ENCODE measurements around the gene RABGGTA.

Gene RABGGTA

GRCh38 chr14:24296341-24297157 is 25.2 kb upstream of the RABGGTA start:
- H4K20me1 ChIP-seq: peaks cover 0 to 14% (median 0%) of the 10 kb centered on the region in 11 experiments; a peak in 4 of 22 replicates
- H3K27me3 ChIP-seq: no peaks in the 10 kb centered on the region
- H3K4me3 ChIP-seq: peak overlapping the region in 3 of 10 experiments; percentile 4 to 41 (median 21); a peak in 3 of 20 replicates
- no peaks in the 10 kb centered on the region for H3K9me3 ChIP-seq (replicated peaks in 1 of 11)
- H3K9ac ChIP-seq: peak overlapping the region; percentile 5 to 65 (median 44); a peak in 17 of 22 replicates
- H3K4me2 ChIP-seq: peak overlapping the region; percentile 68 to 100 (median 97)
- H3K4me1 ChIP-seq: peaks cover 46 to 52% (median 51%) of the 10 kb centered on the region in 10 experiments
- peaks cover 25 to 55% (median 39%) of the 10 kb centered on the region in 11 experiments for H3K36me3 ChIP-seq
- H3K27ac ChIP-seq: peak overlapping the region in 10 of 11 experiments; percentile 36 to 73 (median 64); a peak in 18 of 22 replicates
- TF ChIP-seq Cebpa-rat (IDR thresholded peaks at IDR 0.05): no peak

DNA sequence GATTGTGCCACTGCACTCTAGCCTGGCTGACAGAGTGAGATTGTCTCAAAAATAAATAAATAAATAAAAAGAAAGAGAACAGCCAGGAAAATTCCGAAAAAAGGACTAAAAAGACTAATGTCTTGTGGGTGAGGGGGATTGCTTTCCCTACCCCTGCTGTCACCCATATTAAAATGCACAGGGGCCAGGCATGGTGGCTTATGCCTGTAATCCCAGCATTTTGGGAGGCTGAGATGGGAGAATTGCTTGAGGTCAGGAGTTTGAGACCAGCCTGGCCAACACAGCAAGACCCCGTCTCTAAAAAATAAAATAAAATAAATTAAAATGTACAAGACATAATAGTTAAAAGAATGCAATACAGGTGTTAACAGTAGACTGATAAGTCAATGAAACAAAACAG is 22.1 kb upstream of the RABGGTA start:
- Histone ChIP-seq H3K27me3 (no peaks in the 10 kb centered on the region), H3K9me3 (replicated peaks in 1 of 11) (no peaks in the 10 kb centered on the region), H3K4me2 (no peak overlapping the region), H3K4me1 (peaks cover 31 to 51% (median 40%) of the 10 kb centered on the region in 10 experiments), H3K27ac (no peak overlapping the region), H3K9ac (no peak overlapping the region; a peak in 2 of 22 replicates), H3K4me3 (no peak overlapping the region), H4K20me1 (no peaks in the 10 kb centered on the region), H3K36me3 (peaks cover 29 to 69% (median 56%) of the 10 kb centered on the region in 11 experiments; a peak in 21 of 22 replicates)
- no peak for TF ChIP-seq Cebpa-rat (IDR thresholded peaks at IDR 0.05)

DNA sequence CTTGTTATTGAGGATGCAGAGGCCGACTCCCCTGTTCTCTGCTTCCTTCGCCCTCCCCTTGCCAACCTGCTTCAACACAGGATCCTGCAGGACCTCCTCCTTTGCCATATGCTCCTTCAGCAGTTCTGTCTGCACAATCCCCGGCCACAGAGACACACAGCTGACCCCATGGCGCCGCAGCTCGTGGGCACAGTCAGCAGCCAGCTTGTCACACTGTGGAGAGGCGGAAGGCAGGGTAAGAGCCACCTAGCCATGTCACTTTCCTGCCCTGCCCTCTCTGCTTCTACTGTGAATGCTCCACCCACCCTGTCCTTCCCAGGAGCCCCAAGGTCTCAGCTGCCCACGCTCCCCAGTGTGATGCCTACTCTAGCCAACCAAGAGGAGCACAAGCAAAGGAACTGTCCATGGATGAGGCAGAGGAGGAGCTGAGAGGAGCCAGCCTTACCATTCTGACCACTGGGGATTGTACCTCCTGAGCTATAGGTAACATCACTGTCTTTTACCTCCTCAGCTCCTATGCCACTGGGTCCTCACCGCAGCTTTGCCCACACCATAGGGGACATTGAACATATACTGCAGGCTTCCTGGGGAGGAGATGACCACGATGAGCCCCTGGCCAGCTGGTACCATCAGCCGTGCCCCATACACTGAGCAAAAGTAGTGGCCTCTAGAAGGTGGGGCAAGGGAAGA is 20.9 kb upstream of the RABGGTA start:
- H3K9me3 ChIP-seq (replicated peaks in 1 of 11): no peaks in the 10 kb centered on the region
- H3K4me1 ChIP-seq: peaks cover 30 to 50% (median 40%) of the 10 kb centered on the region in 10 experiments
- H3K4me3 ChIP-seq: no peak overlapping the region
- H3K9ac ChIP-seq: peak overlapping the region in 1 of 11 experiments; percentile 3; a peak in 1 of 22 replicates
- H3K27ac ChIP-seq: no peak overlapping the region
- TF ChIP-seq Cebpa-rat (IDR thresholded peaks at IDR 0.05): no peak
- H3K27me3 ChIP-seq: no peaks in the 10 kb centered on the region
- H3K36me3 ChIP-seq: peaks cover 29 to 69% (median 56%) of the 10 kb centered on the region in 11 experiments; a peak in 21 of 22 replicates
- H4K20me1 ChIP-seq: no peaks in the 10 kb centered on the region
- no peak overlapping the region for H3K4me2 ChIP-seq

DNA sequence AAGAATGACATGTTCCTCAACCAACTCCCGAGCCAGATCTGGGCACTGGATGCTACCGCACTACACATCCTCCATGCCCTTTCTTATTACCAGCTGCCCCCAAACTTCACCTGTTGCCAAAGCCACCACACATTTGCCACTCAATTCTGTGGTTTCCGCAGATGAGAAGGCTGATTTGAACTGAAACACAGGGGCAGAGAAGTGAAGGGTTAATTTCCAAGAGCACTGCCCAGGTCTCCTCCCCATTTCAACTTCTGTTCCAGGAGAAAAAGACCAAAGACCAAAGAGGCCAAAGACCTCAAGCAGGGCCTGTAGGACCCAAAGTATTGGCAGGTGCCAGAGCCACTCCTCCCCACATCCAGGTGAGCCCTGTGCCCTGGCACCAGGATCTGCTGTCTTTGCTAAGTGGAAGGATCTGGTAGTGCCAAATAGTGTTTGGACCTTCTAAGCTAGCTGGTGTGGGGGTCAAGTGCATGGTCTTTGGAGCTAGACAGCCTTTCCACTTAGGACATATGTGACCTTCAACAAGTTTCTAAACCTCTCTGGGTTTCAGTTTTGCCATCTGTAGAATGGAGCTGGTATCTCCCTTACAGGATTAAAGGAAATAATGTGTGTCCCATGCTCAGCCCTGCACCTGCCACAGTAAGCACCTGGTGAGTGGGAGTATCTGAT is 20.2 kb upstream of the RABGGTA start:
- Histone ChIP-seq H3K9me3 (replicated peaks in 1 of 11) (no peaks in the 10 kb centered on the region), H3K4me1 (peaks cover 25 to 43% (median 35%) of the 10 kb centered on the region in 10 experiments), H3K9ac (peak overlapping the region in 1 of 11 experiments; percentile 3; a peak in 2 of 22 replicates), H3K27ac (no peak overlapping the region), H3K27me3 (no peaks in the 10 kb centered on the region), H3K36me3 (peaks cover 29 to 69% (median 56%) of the 10 kb centered on the region in 11 experiments; a peak in 21 of 22 replicates), H3K4me2 (no peak overlapping the region), H3K4me3 (no peak overlapping the region), H4K20me1 (no peaks in the 10 kb centered on the region)
- no peak for TF ChIP-seq Cebpa-rat (IDR thresholded peaks at IDR 0.05)

DNA sequence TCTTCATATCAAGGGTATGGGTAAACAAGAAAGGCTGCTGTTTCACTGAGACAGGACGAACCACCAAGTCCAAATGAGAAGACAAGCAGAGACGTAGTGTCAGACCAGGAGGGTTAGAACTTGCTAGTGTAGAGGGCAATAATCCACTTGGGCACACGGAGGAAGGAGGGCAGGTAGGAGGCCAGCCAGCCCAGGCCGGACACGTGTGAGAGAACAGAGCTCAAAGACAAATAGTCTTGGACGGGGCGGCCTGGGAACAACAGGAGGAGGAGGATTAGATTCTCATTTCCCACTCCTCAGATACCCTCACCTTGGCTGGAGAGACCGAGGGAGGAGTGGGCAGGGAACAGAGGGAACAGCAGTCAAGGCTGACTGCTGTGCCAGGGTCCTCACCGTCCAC is 19.3 kb upstream of the RABGGTA start:
- Histone ChIP-seq H3K4me3 (no peak overlapping the region), H3K36me3 (peaks cover 28 to 62% (median 50%) of the 10 kb centered on the region in 11 experiments; a peak in 21 of 22 replicates), H3K9me3 (replicated peaks in 1 of 11) (no peaks in the 10 kb centered on the region), H3K9ac (peak overlapping the region in 2 of 11 experiments; percentile 3 to 14; a peak in 1 of 22 replicates), H3K27me3 (no peaks in the 10 kb centered on the region), H3K27ac (no peak overlapping the region), H3K4me1 (peaks cover 16 to 34% (median 27%) of the 10 kb centered on the region in 10 experiments), H4K20me1 (no peaks in the 10 kb centered on the region; a peak in 1 of 22 replicates), H3K4me2 (0 out of 22 replicates have a peak overlapping the region, but pooled peaks of 1 of the 11 experiments have one; percentile 41)
- no peak for TF ChIP-seq Cebpa-rat (IDR thresholded peaks at IDR 0.05)

DNA sequence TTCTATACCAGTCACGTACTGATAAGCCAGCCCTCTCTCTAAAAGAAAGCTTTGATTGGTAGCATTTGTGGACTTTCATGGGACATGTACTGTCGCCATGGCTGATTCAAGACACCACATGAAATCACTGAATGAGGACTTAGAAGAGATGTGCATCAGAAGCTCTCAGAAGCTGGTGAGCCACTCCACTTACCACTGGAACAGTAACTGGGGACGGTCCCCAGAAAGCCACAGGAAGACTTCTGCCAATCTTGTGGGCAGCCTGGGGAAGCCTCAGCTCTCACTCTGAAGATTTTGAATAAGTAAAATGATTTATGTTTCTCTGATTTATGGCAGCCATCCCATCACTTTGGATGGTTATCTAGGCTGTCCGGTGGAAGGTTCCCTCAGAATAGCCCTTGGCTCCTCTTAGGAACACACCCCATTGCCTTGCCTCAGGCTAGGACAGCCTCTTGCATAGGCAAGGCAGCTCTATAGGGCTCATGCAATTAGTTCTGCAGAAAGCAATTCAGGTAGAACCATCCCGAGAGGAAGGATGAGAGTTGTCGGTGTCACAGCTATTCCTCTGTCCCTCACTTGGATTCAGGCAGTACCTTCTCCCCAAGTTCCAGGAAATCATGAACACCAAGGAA is 18.4 kb upstream of the RABGGTA start:
- Histone ChIP-seq H3K9me3 (replicated peaks in 1 of 11) (no peaks in the 10 kb centered on the region), H4K20me1 (no peaks in the 10 kb centered on the region; a peak in 1 of 22 replicates), H3K4me1 (peaks cover 14 to 31% (median 26%) of the 10 kb centered on the region in 10 experiments), H3K27ac (no peak overlapping the region), H3K36me3 (peaks cover 22 to 52% (median 43%) of the 10 kb centered on the region in 11 experiments; a peak in 20 of 22 replicates), H3K4me2 (peak overlapping the region in 8 of 11 experiments; percentile 1 to 53 (median 10); a peak in 8 of 22 replicates), H3K4me3 (no peak overlapping the region), H3K9ac (peak overlapping the region in 2 of 11 experiments; percentile 8 to 9; a peak in 1 of 22 replicates), H3K27me3 (no peaks in the 10 kb centered on the region)
- no peak for TF ChIP-seq Cebpa-rat (IDR thresholded peaks at IDR 0.05)

- peak overlapping the region in 1 of 11 experiments; percentile 8; a peak in 1 of 22 replicates for H3K9ac ChIP-seq
- no peaks in the 10 kb centered on the region for H3K27me3 ChIP-seq
- no peak overlapping the region for H3K4me3 ChIP-seq
- no peaks in the 10 kb centered on the region; a peak in 1 of 22 replicates for H4K20me1 ChIP-seq
- TF ChIP-seq Cebpa-rat (IDR thresholded peaks at IDR 0.05): no peak
- H3K27ac ChIP-seq: no peak overlapping the region
- H3K4me2 ChIP-seq: peak overlapping the region in 4 of 11 experiments; percentile 13 to 57 (median 46); a peak in 2 of 22 replicates
- peaks cover 15 to 54% (median 36%) of the 10 kb centered on the region in 10 experiments for H3K4me1 ChIP-seq
- no peaks in the 10 kb centered on the region for H3K9me3 ChIP-seq (replicated peaks in 1 of 11)
- H3K36me3 ChIP-seq: peaks cover 14 to 31% (median 27%) of the 10 kb centered on the region in 11 experiments; a peak in 20 of 22 replicates
Observed at GRCh38 chr14:24286996-24287395, 15.6 kb upstream of the RABGGTA start.

- TF ChIP-seq Cebpa-rat (IDR thresholded peaks at IDR 0.05): no peak
- Histone ChIP-seq H3K36me3 (peaks cover 0 to 14% (median 11%) of the 10 kb centered on the region in 11 experiments; a peak in 15 of 22 replicates), H3K27ac (no peak overlapping the region)
Observed at GRCh38 chr14:24285351-24285750, 14.0 kb upstream of the RABGGTA start.

More at GRCh38 chr14:24285351-24285750, 14.0 kb upstream of the RABGGTA start:
- Histone ChIP-seq H3K4me2 (no peak overlapping the region), H3K4me1 (peaks cover 15 to 70% (median 50%) of the 10 kb centered on the region in 10 experiments), H3K9me3 (replicated peaks in 1 of 11) (no peaks in the 10 kb centered on the region), H3K9ac (no peak overlapping the region), H4K20me1 (no peaks in the 10 kb centered on the region; a peak in 1 of 22 replicates), H3K27me3 (no peaks in the 10 kb centered on the region), H3K4me3 (no peak overlapping the region)
